Epithelial cell of esophagus (primary cell): ENCODE results near the gene ANKRD1.

Source experiments
- DNase-seq: peaks from one replicate; pipeline ENCODE4 v3.0.0; 2010; ENCODE audit warnings: low read depth
- H3K4me3 ChIP-seq: 2 replicates; pipeline ENCODE4 v1.5.1; 2011; ENCODE audit warnings: mild to moderate bottlenecking, low read length, control low read depth
- CTCF ChIP-seq: IDR thresholded peaks from 2 replicates; pipeline ENCODE4 v1.5.1; 2011; ENCODE audit warnings: low read depth, mild to moderate bottlenecking, low read length, control low read depth, inconsistent platforms; ENCODE audit not compliant: insufficient read depth; ENCODE audit errors: missing control alignments

Gene ANKRD1

GRCh38 chr10:90920986-90921666 is at the start of gene ANKRD1:
Gene ANKRD1, minus strand, starts transcription at chr10:90921087. Its CDS starts 60 bp downstream, at chr10:90921027.
- DNase-seq, result peak; percentile 93
- no peak within 1 kb of the TSS for H3K4me3 ChIP-seq
- no peak for TF ChIP-seq CTCF

GRCh38 chr10:90969947-90970673 is 49.2 kb upstream of the ANKRD1 start:
- DNase-seq, result peak; percentile 34
- H3K4me3 ChIP-seq, result no peak overlapping the region
- TF ChIP-seq CTCF, result no peak

GRCh38 chr10:90969121-90969534 is 48.2 kb upstream of the ANKRD1 start:
- no peak for TF ChIP-seq CTCF
- H3K4me3 ChIP-seq, result no peak overlapping the region
- no peak for DNase-seq

- no peak for TF ChIP-seq CTCF
- H3K4me3 ChIP-seq, result no peak overlapping the region
- DNase-seq, result peak; percentile 51
Observed at GRCh38 chr10:90968328-90969081, 47.6 kb upstream of the ANKRD1 start.

GRCh38 chr10:90967865-90968264 is 47.0 kb upstream of the ANKRD1 start:
- H3K4me3 ChIP-seq, result no peak overlapping the region
- no peak for TF ChIP-seq CTCF
- DNase-seq, result no peak

- DNase-seq, result no peak
- TF ChIP-seq CTCF, result no peak
Observed at GRCh38 chr10:90966146-90966545, 45.3 kb upstream of the ANKRD1 start.

More at GRCh38 chr10:90966146-90966545, 45.3 kb upstream of the ANKRD1 start:
- H3K4me3 ChIP-seq, result no peak overlapping the region
